ENCODE data around the gene TBC1D21.

DNA sequence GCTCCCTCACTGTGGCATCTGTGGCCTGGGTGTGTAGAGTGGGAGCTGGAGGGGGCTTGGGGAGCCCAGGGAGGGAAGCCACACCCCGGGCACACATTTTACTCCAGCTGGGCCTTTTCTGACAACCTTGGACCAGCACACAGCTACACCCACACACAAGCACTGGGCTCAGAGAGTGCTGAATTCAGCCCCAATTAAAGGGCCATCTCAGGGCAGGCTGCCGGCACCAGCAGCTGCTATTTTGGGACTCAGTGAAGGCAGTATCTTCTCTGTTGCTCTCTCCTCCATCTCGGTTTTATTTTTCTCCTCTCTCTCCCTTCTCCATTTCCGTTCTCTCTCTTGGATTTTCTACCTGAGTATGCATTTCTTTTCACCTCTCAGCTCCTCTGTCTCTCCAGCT is 19.1 kb upstream of the TBC1D21 start:
- TF ChIP-seq, protein P1, sequence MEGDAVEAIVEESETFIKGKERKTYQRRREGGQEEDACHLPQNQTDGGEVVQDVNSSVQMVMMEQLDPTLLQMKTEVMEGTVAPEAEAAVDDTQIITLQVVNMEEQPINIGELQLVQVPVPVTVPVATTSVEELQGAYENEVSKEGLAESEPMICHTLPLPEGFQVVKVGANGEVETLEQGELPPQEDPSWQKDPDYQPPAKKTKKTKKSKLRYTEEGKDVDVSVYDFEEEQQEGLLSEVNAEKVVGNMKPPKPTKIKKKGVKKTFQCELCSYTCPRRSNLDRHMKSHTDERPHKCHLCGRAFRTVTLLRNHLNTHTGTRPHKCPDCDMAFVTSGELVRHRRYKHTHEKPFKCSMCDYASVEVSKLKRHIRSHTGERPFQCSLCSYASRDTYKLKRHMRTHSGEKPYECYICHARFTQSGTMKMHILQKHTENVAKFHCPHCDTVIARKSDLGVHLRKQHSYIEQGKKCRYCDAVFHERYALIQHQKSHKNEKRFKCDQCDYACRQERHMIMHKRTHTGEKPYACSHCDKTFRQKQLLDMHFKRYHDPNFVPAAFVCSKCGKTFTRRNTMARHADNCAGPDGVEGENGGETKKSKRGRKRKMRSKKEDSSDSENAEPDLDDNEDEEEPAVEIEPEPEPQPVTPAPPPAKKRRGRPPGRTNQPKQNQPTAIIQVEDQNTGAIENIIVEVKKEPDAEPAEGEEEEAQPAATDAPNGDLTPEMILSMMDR (IDR thresholded peaks at IDR 0.05) = no peak
- TF ChIP-seq EP300 (IDR thresholded peaks at IDR 0.05) (no peak), POLR2A (IDR thresholded peaks at IDR 0.05) (no peak)

Measured in ovary (tissue), 3 donors.